GM11168 (cell line): ENCODE results near the gene FUT7.

Experiments used
- in situ Hi-C: fragments of 300-500 bp; cut with MboI; formaldehyde crosslinking; loops from one replicate; pipeline ENCODE4 v1.12.0; 2022; ENCODE audit warnings: low sequenced_read_pairs; ENCODE audit not compliant: unreplicated experiment

Gene FUT7

GRCh38 chr9:137051145-137051724 is 19.3 kb upstream of the FUT7 start:
- in situ Hi-C loops: no loop called here

- in situ Hi-C loops: no loop called here
These were observed 18.7 kb upstream of the FUT7 start for GRCh38 chr9:137050570-137050969.

GRCh38 chr9:137049544-137050449 is 17.9 kb upstream of the FUT7 start:
- in situ Hi-C loops: no loop called here

DNA sequence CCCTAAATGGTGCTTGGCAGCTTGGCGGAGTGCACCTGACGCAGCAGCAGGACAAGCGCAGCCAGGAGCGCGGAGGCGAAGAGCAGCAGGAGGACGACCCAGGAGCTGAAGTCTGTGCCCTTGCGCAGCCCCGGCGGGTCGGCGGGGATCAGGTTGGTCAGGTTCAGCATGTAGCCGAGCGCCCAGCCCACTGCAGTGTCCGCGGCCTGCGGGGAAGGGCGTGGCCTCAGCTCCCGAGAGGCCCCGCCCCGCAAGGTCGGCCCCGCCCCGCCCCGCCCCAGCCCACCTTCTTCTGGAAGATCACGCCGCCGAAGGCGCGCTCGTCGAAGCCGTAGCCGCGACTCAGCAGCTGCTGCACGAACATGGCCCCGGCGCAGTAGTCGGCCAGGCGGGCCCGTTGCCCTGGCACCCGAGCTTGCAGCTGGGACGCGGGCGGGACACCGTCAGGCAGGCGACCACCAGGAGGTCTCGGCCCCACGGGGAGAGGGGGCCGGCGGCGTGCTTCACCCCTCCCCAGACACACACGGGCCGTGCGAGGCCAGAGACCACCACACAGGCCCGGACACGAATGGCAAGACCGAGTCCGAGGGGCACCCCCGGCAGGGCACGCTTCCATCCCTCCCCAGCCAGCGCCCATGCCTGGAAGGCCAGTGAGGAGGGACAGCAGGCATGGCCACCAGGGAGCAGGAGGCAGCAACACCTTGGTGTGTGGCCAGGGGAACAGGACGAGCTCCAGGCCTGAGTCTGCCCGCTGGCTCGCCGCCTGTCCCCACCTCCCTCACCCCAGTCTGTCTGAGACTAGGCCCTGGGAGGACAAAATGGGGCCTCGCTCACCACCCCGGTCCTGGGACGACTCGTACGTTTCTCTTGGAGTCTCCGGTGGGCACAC is 17.0 kb upstream of the FUT7 start:
- in situ Hi-C loops: no loop called here

DNA sequence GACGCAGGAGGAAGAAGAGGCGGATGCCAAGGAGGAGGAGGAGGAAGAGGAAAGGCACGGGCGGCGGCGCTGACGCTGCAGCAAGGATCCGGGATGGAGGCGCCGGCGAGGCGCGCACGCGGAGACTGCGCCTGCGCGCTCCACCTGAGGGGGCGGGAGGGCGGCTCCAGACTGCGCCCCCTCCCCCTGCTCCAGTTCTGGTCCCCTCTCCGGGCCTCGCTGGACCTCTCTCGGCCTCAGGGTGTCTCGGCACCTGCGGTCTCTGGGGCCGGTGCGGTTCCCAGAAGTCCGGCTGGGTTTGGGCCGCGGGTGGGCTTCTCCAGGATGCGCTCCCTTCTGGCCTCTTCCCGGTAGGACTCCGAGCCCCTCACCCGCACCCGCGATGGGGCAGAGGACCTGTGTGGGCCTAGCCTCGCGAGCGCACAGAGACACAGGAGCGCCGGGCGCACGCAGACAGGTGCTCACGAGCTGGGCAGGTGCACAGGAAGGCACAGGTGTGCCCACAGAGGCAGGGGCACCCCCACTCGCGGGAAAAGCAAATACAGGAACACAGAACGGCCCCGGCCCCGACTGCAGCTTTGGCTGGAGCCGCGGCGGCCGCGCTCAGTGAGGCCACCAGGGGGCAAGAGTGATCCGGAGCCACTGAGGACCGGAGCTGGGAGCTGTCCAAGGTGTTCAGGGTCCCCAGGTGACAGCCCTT is 14.3 kb upstream of the FUT7 start, which contains the start of gene NPDC1:
TSS of gene NPDC1 (minus strand) at position 90 of the 700 bp plus-strand sequence. CDS start 188 bp downstream, outside the sequence.
- in situ Hi-C loops: no loop called here

DNA sequence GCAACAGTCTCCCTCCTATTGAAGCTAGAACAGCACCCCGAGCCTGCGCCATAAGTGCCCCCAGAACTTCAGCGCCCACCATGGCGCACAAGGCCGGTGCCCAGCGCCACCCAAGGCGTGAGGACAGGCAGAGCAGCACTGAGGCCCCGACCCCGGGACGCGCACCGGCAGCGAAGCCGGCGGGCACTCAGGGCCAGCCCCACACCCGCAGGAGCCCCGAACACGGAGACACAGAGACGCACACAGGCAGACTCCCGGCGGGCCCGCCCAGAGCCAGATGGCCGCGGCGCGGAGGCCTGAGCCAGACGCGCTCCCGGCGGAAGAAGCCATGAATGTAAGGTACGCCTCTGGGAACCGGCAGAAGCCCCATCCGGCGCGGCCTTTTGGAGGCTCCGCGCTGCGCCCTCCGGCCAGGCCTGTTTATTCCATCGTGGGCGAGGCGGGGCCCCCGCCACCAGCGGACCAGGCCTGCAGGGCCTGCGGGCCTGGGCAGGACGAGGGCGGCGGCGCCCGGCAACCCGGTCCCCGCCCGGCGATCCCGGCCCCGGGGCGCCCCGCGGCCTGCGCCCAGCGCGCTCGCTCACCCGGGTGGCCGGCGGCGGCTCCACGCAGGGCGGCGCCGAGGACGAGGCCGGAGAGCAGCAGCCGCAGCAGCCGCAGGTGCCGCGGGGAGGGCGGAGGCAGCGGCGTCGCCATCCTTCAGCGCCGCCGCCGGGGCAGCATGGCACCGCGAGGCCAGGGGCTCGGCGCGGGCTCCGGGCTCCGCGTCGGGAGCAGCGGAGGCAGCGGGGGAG is 13.6 kb upstream of the FUT7 start:
- in situ Hi-C loops: no loop called here

GRCh38 chr9:137044502-137045177 is 12.8 kb upstream of the FUT7 start:
- in situ Hi-C loops: no loop called here

GRCh38 chr9:137044037-137044436 is 12.1 kb upstream of the FUT7 start:
- in situ Hi-C loops: no loop called here

- in situ Hi-C loops: no loop called here
These were observed 11.2 kb upstream of the FUT7 start for GRCh38 chr9:137042751-137043727.

- in situ Hi-C loops: no loop called here
These were observed 9.2 kb upstream of the FUT7 start for GRCh38 chr9:137041124-137041523.

DNA sequence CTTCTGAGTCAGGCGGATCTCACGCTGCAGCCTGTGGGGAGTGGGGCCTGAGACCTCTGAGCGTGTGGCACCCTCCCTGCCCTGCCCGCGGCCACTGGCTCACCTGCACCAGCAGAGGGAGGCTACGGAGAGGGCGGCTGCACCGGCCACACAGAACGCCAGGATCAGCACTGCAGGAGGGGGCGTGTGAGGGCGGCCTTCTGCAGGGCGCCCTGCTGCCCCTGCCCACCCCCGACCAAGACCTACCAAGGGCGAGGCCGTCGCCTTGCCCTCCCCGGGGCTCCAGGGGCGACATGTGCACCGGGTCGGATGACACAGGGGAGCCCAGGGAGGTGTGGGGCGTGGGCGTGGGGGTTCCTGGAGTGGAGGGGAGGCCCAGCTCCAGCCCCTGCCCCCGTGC is 8.7 kb upstream of the FUT7 start:
- in situ Hi-C loops: no loop called here

DNA sequence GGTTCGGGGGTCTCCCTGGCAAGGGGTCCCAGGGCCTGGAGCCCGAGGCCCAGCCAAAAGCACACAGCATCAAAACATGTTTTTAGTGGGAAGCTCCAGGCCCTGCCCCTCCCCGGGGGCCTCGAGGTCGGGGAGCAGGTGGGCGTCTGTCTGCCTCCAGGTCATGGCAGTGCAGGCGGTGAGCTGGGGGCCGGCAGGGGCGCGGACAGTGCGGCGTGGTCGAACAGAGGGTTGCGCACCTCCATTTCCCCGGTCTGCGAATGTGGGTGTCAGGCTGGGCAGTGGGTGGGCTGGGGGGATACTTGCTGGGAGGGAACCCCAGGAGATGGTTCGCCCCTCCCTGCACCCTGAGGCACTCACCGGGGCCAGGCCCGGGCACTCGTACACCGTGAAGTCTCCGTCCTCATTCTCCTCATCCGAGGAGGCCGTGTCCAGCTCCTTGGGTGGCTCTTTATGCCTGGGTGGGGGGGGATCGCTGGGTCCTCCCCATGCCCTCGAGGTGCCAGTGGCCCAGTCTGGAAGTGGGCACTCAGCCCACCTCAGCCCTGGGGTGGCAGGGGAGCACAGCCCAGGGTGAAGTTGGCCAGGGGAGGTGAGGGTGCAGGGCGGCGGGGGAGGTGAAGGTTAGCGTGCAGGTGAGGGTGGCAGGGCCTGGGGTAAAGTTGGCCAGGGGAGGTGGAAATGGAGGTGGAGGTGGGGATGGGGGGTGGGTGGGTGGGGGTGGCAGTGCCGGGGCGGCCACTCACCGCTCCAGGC is 7.9 kb upstream of the FUT7 start:
- in situ Hi-C loops: loop anchor here (10.0 kb wide), 1 partner anchor 255 kb away; no protein-coding TSS in a partner anchor

- in situ Hi-C loops: loop anchor here (10.0 kb wide), 1 partner anchor 254 kb away; no protein-coding TSS in a partner anchor
These were observed 7.0 kb upstream of the FUT7 start for GRCh38 chr9:137038916-137039315.

DNA sequence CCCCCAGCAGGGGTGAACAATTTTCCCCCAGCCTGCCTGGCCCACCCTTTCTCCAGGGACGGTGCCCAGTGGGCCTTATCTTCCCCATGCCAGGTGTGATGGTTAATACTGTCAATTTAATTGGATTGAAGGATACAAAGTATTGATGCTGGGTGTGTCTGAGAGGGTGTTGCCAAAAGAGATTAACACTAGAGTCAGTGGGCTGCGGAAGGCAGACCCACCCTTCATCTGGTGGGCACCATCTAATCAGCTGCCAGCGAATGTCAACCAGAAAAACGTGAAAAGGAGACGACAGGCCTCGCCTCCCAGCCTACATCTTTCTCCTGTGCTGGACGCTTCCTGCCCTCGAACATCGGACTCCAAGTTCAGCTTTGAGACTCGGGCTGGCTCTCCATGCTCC is 5.6 kb upstream of the FUT7 start:
- in situ Hi-C loops: loop anchor here (10.0 kb wide), 1 partner anchor 253 kb away; no protein-coding TSS in a partner anchor

DNA sequence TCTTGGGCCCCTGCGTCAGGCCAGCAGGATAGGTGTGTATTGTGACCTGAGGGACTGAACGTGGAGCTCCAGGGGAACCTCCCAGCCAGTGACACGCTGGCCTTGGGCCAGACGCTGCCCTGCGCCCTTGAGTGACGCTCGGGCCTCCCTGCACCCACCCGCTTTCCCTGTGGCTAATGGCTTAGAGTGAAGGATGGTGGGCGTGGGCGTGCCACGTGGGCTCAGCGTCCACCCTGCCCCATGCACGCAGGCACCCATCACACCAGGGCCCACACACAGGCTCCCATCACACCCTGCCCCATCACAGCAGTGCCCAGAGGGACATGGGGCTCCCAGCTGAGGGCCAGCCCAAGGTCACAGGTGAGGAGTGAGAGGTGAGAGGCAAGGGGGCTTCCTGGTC is 5.1 kb upstream of the FUT7 start:
- in situ Hi-C loops: loop anchor here (10.0 kb wide), 1 partner anchor 252 kb away; no protein-coding TSS in a partner anchor

GRCh38 chr9:137035937-137036336 is 4.0 kb upstream of the FUT7 start:
- in situ Hi-C loops: loop anchor here (10.0 kb wide), 1 partner anchor 251 kb away; no protein-coding TSS in a partner anchor

DNA sequence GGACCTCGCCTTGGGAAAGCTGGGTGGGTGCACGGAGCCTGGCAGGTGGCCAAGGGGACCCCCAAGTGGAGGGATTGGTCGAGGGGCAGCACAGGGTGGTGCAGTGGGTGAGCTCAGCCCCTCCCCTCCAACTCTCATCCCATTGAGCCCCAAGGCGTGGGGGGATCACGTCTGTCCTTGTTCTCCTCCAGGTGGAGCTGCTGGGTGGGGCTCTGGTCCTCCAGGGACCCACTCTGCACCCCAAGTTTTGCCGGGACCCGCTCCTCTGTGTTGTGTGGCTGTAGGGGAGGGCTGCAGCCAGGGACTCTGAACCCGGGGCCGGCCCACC is 3.6 kb upstream of the FUT7 start:
- in situ Hi-C loops: loop anchor here (10.0 kb wide), 1 partner anchor 251 kb away; no protein-coding TSS in a partner anchor
